Ishikawa (cell line): ENCODE data around the gene SEMA3B.
A peak's percentile ranks its signal among the peaks of the same experiment; 100 is the strongest.

Experiments
- CEBPB ChIP-seq: IDR thresholded peaks from 2 replicates; pipeline ENCODE4 v1.6.1; 2012
- CREB1 ChIP-seq: IDR thresholded peaks from 2 replicates; pipeline ENCODE4 v1.6.1; 2012; ENCODE audit warnings: low read depth
- EGR1 ChIP-seq: IDR thresholded peaks from 2 replicates; pipeline ENCODE4 v1.6.1; 2012
- EP300 ChIP-seq: IDR thresholded peaks from 2 replicates; pipeline ENCODE4 v1.6.1; 2012; ENCODE audit warnings: borderline replicate concordance
- FOXM1 ChIP-seq: IDR thresholded peaks from 2 replicates; pipeline ENCODE4 v1.6.1; 2012; ENCODE audit warnings: low read depth, borderline replicate concordance
- MAX ChIP-seq: IDR thresholded peaks from 2 replicates; pipeline ENCODE4 v1.6.1; 2012
- NFIC ChIP-seq: IDR thresholded peaks from 2 replicates; pipeline ENCODE4 v1.6.1; 2012
- RAD21 ChIP-seq: IDR thresholded peaks from 2 replicates; pipeline ENCODE4 v1.6.1; 2012; ENCODE audit warnings: low read depth
- REST ChIP-seq: IDR thresholded peaks from 2 replicates; pipeline ENCODE4 v1.6.1; 2012; ENCODE audit warnings: low read depth, mild to moderate bottlenecking
- TAF1 ChIP-seq: IDR thresholded peaks from 2 replicates; pipeline ENCODE4 v1.6.1; 2012; ENCODE audit warnings: low read depth, mild to moderate bottlenecking
- TCF12 ChIP-seq: IDR thresholded peaks from 2 replicates; pipeline ENCODE4 v1.6.1; 2012; ENCODE audit warnings: low read depth
- TEAD4 ChIP-seq: IDR thresholded peaks from 2 replicates; pipeline ENCODE4 v1.6.1; 2012
- USF1 ChIP-seq: IDR thresholded peaks from 2 replicates; pipeline ENCODE4 v1.6.1; 2012
- YY1 ChIP-seq: IDR thresholded peaks from 2 replicates; pipeline ENCODE4 v1.6.1; 2012; ENCODE audit warnings: low read depth
- ZBTB7A ChIP-seq: IDR thresholded peaks from 2 replicates; pipeline ENCODE4 v1.6.1; 2012; ENCODE audit warnings: low read depth

The SEMA3B gene

GRCh38 chr3:50233176-50233575 is 35.8 kb upstream of the SEMA3B start:
- TF ChIP-seq ZBTB7A (no peak), EP300 (no peak), MAX (no peak), TCF12 (no peak), REST (no peak), NFIC (no peak), TEAD4 (no peak), TAF1 (no peak)

GRCh38 chr3:50235716-50236483 is 33.0 kb upstream of the SEMA3B start, which contains the start of gene GNAI2:
Gene GNAI2, plus strand, starts transcription at chr3:50236204. Its CDS starts 132 bp downstream, at chr3:50236336.
- TF ChIP-seq CREB1 (0 out of 2 replicates have a peak, but pooled peaks have one; percentile 11), MAX (peak; percentile 26), NFIC (no peak), EGR1 (no peak), FOXM1 (no peak), EP300 (no peak), TAF1 (peak; percentile 78; the same call in 1 of the 2 replicates), YY1 (no peak)

- no peak for TF ChIP-seq TAF1
- TF ChIP-seq ZBTB7A, result no peak
- TF ChIP-seq TEAD4, result no peak
- TF ChIP-seq EP300, result no peak
- TF ChIP-seq NFIC, result no peak
- TF ChIP-seq CEBPB, result no peak
- TF ChIP-seq TCF12, result no peak
- TF ChIP-seq REST, result no peak
- no peak for TF ChIP-seq CREB1
- TF ChIP-seq EGR1, result no peak
- no peak for TF ChIP-seq USF1
- no peak for TF ChIP-seq MAX
- no peak for TF ChIP-seq YY1
- no peak for TF ChIP-seq RAD21
- no peak for TF ChIP-seq FOXM1
Observed at GRCh38 chr3:50236484-50237132, 32.3 kb upstream of the SEMA3B start.

- TF ChIP-seq YY1 (0 out of 2 replicates have a peak, but pooled peaks have one; percentile 17), EP300 (no peak)
Observed at GRCh38 chr3:50237133-50237651, 31.8 kb upstream of the SEMA3B start.

DNA sequence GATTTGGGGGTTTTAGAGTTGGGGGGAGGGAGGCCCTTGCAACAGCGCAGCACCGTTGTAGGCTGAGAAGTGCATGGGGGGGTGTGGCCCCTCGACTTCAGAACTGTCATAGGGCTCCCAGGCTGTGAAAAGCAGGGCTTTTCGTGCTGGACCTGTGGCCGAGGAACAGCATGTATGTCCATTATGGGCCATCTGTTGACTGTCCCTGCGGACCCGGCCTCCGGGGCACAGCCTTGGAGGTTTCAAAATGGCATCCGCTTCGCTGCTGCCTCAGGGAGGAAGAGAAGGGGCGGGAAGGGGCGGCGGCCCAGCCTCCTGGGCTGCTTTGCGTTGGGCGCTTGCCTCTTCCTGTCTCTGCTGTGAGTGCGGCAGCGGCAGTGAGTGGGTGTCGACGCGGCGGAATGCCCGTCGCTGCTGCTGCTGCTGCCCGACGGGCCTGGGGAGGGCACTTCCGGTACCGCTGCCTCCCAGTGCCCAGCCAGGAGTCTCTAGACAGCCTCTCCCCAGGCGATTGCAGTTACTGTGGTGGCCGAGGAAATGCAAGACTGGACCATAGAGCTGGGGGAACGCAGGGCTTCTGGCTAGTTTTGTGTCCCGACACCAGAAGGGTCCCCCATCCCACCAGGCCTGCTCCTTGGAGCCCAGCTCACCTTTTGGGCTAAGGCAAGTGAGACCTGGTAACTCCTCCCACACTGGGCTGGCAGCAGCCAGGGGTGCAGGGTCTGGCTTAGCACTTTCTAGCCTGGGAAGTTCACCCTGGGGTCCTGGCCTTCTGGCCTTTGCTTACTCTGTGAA is 31.0 kb upstream of the SEMA3B start:
- TF ChIP-seq YY1 (peak; percentile 83), RAD21 (no peak), ZBTB7A (no peak), EGR1 (peak; percentile 77), EP300 (no peak), TEAD4 (peak; percentile 20; the same call in 1 of the 2 replicates)

GRCh38 chr3:50238549-50239026 is 30.4 kb upstream of the SEMA3B start:
- TF ChIP-seq TCF12 (no peak), YY1 (0 out of 2 replicates have a peak, but pooled peaks have one; percentile 8), NFIC (peak; percentile 54; the same call in 1 of the 2 replicates)
